NCI-H524 treated with DMSO at 0.1 percent for 48 hours (cell line): ENCODE data around the gene LTF.
A peak's percentile ranks its signal among the peaks of the same experiment; 100 is the strongest.

ENCODE experiments used
- DNase-seq: peaks from one replicate; lab custom pipeline; 2025; lab: John Stamatoyannopoulos, UW

Gene LTF

DNA sequence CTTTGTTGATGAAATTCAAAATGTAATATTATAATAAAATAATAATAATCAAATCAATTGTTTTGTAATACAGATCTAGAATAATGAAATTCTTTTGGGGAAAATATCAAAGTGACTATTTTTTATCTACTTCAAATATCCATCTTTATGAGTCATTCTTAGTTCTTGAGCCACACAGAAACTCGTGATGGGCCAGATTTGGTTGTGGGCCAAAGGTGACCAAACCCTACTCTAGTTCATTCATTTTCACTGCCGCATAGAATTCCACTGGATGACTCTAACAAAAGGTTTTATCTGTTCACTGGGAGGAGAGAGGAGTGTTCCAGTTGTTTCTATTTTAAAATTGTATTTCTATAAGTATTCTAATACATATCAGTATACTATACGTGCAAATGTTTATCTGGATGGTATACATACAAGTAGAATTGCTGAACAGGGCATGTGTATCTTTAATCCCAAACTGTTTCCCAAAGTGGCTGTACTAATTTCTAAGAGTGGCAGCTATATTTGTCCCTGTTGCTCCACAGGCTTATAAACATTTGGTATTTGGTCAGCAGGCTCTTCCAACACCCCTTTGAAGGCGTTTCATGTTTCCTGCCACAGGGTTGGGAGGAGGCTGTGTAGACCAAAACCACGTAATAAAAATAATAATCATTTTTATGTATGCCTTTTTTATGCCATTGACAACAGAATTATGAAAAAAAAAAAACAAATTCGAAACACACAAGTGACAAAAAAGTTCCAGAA, 25.8 kb upstream of the LTF start:
- no peak for DNase-seq

DNA sequence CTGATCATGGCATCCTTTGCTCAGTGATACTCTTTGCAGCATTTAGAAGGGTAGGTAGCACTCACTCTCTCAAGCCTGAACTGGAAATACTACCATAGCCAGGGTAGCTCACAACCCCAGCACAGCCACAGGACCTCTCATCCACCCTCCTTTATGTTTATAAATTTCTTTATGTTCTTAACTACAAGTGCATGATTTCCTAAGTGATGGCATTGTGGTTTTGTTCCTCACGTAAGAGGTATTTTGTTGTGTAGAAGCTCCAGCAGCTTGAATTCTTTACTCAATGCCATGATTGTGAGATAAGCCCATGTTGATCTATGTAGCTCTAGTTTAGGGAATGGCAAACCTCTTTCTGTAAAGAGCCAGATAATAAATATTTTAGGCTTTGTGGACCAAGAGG, 25.2 kb upstream of the LTF start:
- DNase-seq: no peak

DNA sequence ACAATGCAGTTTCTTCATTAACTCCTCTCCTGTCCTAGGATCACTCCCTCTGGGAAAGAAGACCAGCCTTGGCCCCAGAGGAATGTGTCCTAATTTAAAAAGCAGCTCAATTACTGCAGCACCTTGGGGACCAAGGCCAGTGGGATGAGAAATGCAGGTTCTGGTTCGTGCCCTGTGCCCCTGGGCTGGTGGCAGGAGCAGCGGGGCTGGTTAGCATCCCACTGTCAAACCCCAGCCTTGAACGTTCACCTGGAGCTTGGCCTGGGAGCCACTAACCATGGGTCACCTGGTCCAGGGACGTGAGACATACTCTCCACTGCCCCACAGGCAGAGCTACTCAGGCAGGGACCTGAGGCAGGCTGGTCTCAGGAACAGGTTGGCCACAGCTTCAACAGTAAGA, 24.7 kb upstream of the LTF start:
- no peak for DNase-seq

GRCh38 chr3:46488735-46489361, 24.1 kb upstream of the LTF start:
- DNase-seq: no peak

DNA sequence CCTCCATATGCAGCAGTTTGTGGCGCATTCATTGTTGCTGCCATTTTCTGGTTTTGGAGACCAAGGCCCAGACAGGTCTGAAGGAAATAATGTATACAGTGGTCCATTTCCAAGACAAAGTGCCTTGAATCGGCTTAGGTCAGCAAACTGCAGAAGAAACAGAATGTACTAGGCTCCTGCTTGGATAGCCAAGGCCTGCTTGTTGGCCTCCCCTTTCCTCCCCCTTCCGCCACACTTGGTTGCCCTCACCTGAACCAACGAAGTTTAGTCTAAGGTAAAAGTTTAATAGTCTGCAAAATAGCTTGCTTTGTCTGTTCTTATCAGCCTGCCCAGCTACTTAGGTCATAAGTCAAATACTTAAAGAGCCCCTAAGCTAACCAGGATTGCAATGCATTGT, 21.1 kb upstream of the LTF start:
- DNase-seq: no peak

DNA sequence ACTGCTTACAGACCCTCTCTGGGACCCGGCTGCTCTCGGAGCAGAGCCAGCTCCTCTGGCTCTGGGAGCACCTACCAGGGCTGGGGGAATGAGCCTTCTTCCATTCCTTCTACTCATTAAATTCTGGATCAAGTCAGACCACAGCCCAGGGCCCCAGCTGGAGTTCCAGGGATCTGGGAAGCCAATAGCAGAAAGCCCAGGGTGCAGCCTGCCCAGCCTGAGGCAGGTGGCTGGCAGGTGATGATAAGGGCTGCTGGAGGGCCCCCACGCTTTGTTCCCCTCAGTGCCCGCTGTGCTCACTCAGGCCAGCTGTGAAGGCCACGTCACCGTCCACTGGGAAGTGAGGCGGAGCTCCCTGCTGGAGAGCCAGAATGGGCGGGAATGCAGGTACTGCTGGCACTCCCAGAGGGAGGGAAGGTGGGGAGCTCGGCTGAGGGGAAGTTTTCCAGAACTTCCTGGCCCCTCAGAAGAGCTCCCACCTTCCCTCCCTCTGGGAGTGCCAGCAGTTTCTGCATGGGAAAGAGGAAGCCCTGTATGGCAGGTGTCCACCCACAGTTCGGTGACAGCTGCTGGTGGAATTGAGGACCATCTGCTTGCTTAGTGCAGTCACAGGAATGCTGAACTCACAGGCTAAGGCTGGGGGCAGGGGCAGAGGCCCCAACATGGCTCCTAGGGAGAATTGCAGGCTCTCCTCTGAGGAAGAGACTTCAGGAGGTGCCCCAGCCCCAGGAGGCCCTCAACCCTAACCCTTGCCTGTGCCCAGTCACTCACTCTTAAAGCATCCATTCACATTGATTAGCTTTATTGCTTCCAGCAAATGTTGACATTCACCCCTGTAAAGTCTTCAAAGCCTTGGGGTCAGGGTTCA, 20.4 kb upstream of the LTF start:
- peak; percentile 70 for DNase-seq

DNA sequence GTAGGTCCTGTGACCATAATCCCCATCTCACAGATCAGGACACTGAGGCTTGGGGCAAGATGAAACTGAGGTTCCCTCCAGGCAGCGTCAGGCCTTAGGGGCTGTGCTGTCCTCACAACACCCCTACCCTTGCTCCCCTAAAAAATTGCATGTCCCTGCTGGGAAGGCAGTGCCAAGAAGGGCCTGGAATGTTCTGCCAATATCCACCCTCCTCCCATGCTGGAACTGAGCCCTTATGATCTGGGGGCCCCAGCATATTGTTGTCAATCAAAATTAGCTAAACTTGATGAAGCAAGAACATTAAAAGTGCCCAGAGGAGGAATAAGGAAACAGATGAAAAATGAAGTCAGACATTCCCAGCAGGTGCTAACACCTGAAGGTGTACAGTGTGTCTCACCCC, 19.7 kb upstream of the LTF start:
- DNase-seq: no peak

DNA sequence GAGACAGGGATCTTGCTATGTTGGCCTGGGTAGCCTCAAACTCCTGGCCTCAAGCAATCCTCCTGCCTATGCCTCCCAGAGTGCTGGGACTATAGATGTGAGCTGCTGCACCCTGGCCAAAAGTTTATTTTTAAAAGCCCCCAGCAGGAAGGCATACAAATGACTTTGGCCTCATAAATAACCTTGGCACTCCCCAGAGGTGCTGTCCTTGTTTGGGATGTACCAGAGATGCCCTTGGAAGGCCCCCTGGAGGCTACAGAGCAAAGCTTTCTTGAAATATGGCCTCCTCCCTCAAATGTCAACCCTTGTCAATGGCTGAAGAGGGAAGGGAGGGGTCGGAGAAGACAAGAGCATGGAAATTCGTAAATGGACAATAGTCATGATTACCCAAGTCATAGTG, 19.1 kb upstream of the LTF start:
- no peak for DNase-seq

GRCh38 chr3:46482632-46483350, 18.1 kb upstream of the LTF start:
- no peak for DNase-seq

- DNase-seq: no peak
Measured at GRCh38 chr3:46481636-46482035, 16.9 kb upstream of the LTF start.

GRCh38 chr3:46480491-46481195, 15.9 kb upstream of the LTF start:
- DNase-seq: no peak

- DNase-seq: no peak
Measured at GRCh38 chr3:46479696-46480095, 15.0 kb upstream of the LTF start.

DNA sequence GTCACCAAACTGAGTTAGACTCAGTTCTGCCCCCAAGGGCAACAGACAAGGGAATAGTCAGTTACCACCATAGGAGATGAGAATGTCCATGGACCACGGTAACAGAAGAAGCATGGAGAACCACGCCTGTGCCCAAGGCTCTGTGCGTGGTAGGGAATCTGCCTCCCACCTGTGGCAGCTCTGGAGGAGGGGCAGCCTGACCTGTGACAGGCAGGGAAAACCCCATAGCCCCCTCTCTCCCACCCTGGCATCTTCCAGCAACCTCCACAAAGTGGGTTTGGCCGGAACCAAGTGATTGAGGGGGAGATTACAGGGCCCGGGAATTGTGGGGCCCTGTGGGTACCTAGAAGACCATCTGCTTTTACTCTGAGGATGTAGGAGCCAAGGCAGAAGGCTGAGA, 14.3 kb upstream of the LTF start:
- no peak for DNase-seq

- DNase-seq: no peak
Measured at GRCh38 chr3:46478341-46478740, 13.6 kb upstream of the LTF start.

- no peak for DNase-seq
Measured at GRCh38 chr3:46477756-46478155, 13.1 kb upstream of the LTF start.

GRCh38 chr3:46477145-46477544, 12.4 kb upstream of the LTF start:
- DNase-seq: no peak

- no peak for DNase-seq
Measured at GRCh38 chr3:46472736-46473135, 8.0 kb upstream of the LTF start.

- DNase-seq: no peak
Measured at GRCh38 chr3:46471371-46471914, 6.7 kb upstream of the LTF start.

GRCh38 chr3:46470831-46471230, 6.1 kb upstream of the LTF start:
- no peak for DNase-seq

- DNase-seq: no peak
Measured at GRCh38 chr3:46469680-46470357, 5.1 kb upstream of the LTF start.
